IPS DF 6.9 (cell line): ENCODE data around the gene ADAM12.

Source experiments
- DNase-seq: peaks from one replicate; pipeline ENCODE4 v3.0.0-alpha.2; 2013; ENCODE audit warnings: low read depth, low spot score
- H3K27ac ChIP-seq: one replicate; pipeline ENCODE4 v1.5.1; 2013; ENCODE audit warnings: low read length, control low read depth
- H3K27me3 ChIP-seq: 2 replicates; pipeline ENCODE4 v1.6.1; 2013; ENCODE audit warnings: mild to moderate bottlenecking, low read length; ENCODE audit not compliant: control insufficient read depth, insufficient read depth
- H3K36me3 ChIP-seq: 2 replicates; pipeline ENCODE4 v1.6.1; 2013; ENCODE audit warnings: low read length; ENCODE audit not compliant: control insufficient read depth, insufficient read depth
- H3K4me1 ChIP-seq: 2 replicates; pipeline ENCODE4 v1.6.1; 2013; ENCODE audit warnings: low read length; ENCODE audit not compliant: control insufficient read depth, insufficient read depth
- H3K4me3 ChIP-seq: 2 replicates; pipeline ENCODE4 v1.5.1; 2013; ENCODE audit warnings: mild to moderate bottlenecking, low read length
- H3K9me3 ChIP-seq: 2 replicates; pipeline ENCODE4 v1.6.1; 2013; ENCODE audit warnings: low read length, inconsistent platforms; ENCODE audit not compliant: control insufficient read depth, insufficient read depth
- WGBS: extraction: QIAGEN DNeasy Blood & Tissue Kit; methylation state at CpG from one replicate; pipeline ENCODE4 v1.1.7; 2013; ENCODE audit warnings: mixed read lengths, missing lambda C conversion rate; ENCODE audit not compliant: insufficient read length, insufficient coverage; 5-methylcytosine and 5-hydroxymethylcytosine counted together

Gene ADAM12

GRCh38 chr10:126402721-126403695 lies 14.7 kb upstream of the ADAM12 start:
- no peak for DNase-seq
- H3K27me3 ChIP-seq: no peaks in the 10 kb centered on the region
- H3K27ac ChIP-seq: no peak overlapping the region
- peaks cover 3% of the 10 kb centered on the region for H3K4me1 ChIP-seq
- H3K36me3 ChIP-seq: no peaks in the 10 kb centered on the region
- no peaks in the 10 kb centered on the region for H3K9me3 ChIP-seq
- WGBS: no CpG with 5 or more reads among the region's 7 CpGs
- H3K4me3 ChIP-seq: no peak overlapping the region

GRCh38 chr10:126400641-126401040 lies 12.4 kb upstream of the ADAM12 start:
- Histone ChIP-seq H3K27ac (no peak overlapping the region), H3K9me3 (no peaks in the 10 kb centered on the region), H3K36me3 (no peaks in the 10 kb centered on the region), H3K27me3 (no peaks in the 10 kb centered on the region), H3K4me1 (peaks cover 3% of the 10 kb centered on the region), H3K4me3 (no peak overlapping the region)
- DNase-seq: no peak
- WGBS: no CpG with 5 or more reads among the region's 4 CpGs

GRCh38 chr10:126398924-126399323 lies 10.6 kb upstream of the ADAM12 start:
- H3K27ac ChIP-seq: no peak overlapping the region
- peaks cover 2% of the 10 kb centered on the region for H3K4me1 ChIP-seq
- H3K27me3 ChIP-seq: no peaks in the 10 kb centered on the region
- DNase-seq: no peak
- no peaks in the 10 kb centered on the region for H3K36me3 ChIP-seq
- no peaks in the 10 kb centered on the region for H3K9me3 ChIP-seq
- WGBS: no CpG with 5 or more reads among the region's 4 CpGs
- H3K4me3 ChIP-seq: no peak overlapping the region

- peaks cover 2% of the 10 kb centered on the region for H3K4me1 ChIP-seq
- H3K9me3 ChIP-seq: no peaks in the 10 kb centered on the region
- no peak for DNase-seq
- no peak overlapping the region for H3K4me3 ChIP-seq
- H3K27me3 ChIP-seq: no peaks in the 10 kb centered on the region
- no peak overlapping the region for H3K27ac ChIP-seq
- H3K36me3 ChIP-seq: no peaks in the 10 kb centered on the region
- WGBS: no CpG with 5 or more reads among the region's 3 CpGs
Observed at GRCh38 chr10:126398383-126398743, 10.1 kb upstream of the ADAM12 start.

- no peaks in the 10 kb centered on the region for H3K36me3 ChIP-seq
- no peak overlapping the region for H3K4me3 ChIP-seq
- no CpG with 5 or more reads among the region's 4 CpGs for WGBS
- DNase-seq: no peak
- H3K9me3 ChIP-seq: no peaks in the 10 kb centered on the region
- peaks cover 2% of the 10 kb centered on the region for H3K4me1 ChIP-seq
- H3K27me3 ChIP-seq: no peaks in the 10 kb centered on the region
- no peak overlapping the region for H3K27ac ChIP-seq
Observed at GRCh38 chr10:126397640-126398382, 9.5 kb upstream of the ADAM12 start.

GRCh38 chr10:126397156-126397555 lies 8.9 kb upstream of the ADAM12 start:
- Histone ChIP-seq H3K27me3 (no peaks in the 10 kb centered on the region), H3K36me3 (no peaks in the 10 kb centered on the region), H3K4me1 (peaks cover 2% of the 10 kb centered on the region), H3K27ac (no peak overlapping the region), H3K9me3 (no peaks in the 10 kb centered on the region), H3K4me3 (no peak overlapping the region)
- DNase-seq: no peak
- WGBS: no CpG with 5 or more reads among the region's 3 CpGs

- DNase-seq: no peak
- Histone ChIP-seq H3K4me1 (peaks cover 2% of the 10 kb centered on the region), H3K36me3 (no peaks in the 10 kb centered on the region), H3K27ac (no peak overlapping the region), H3K9me3 (no peaks in the 10 kb centered on the region), H3K27me3 (no peaks in the 10 kb centered on the region; the same call in 1 of the 2 replicates), H3K4me3 (no peak overlapping the region)
- WGBS: no CpG with 5 or more reads among the region's 2 CpGs
Observed at GRCh38 chr10:126394948-126395347, 6.7 kb upstream of the ADAM12 start.

- H3K4me1 ChIP-seq: peaks cover under 1% of the 10 kb centered on the region; the same call in 1 of the 2 replicates
- H3K36me3 ChIP-seq: no peaks in the 10 kb centered on the region; the same call in 1 of the 2 replicates
- no peak overlapping the region for H3K27ac ChIP-seq
- no CpG with 5 or more reads among the region's 4 CpGs for WGBS
- peaks cover 14% of the 10 kb centered on the region; the same call in 1 of the 2 replicates for H3K27me3 ChIP-seq
- H3K9me3 ChIP-seq: no peaks in the 10 kb centered on the region
- H3K4me3 ChIP-seq: no peak overlapping the region
- DNase-seq: no peak
Observed at GRCh38 chr10:126393076-126393475, 4.8 kb upstream of the ADAM12 start.

- Histone ChIP-seq H3K36me3 (no peaks in the 10 kb centered on the region; the same call in 1 of the 2 replicates), H3K4me1 (no peaks in the 10 kb centered on the region), H3K9me3 (no peaks in the 10 kb centered on the region), H3K4me3 (no peak overlapping the region), H3K27me3 (peaks cover 16% of the 10 kb centered on the region; the same call in 1 of the 2 replicates), H3K27ac (no peak overlapping the region)
- no CpG with 5 or more reads among the region's 8 CpGs for WGBS
- no peak for DNase-seq
Observed at GRCh38 chr10:126392469-126392868, 4.2 kb upstream of the ADAM12 start.

GRCh38 chr10:126392068-126392467 lies 3.8 kb upstream of the ADAM12 start:
- DNase-seq: no peak
- H3K27me3 ChIP-seq: peaks cover 20% of the 10 kb centered on the region; the same call in 1 of the 2 replicates
- no peaks in the 10 kb centered on the region for H3K4me1 ChIP-seq
- no peaks in the 10 kb centered on the region; the same call in 1 of the 2 replicates for H3K36me3 ChIP-seq
- WGBS: no CpG with 5 or more reads among the region's 6 CpGs
- H3K4me3 ChIP-seq: no peak overlapping the region
- H3K27ac ChIP-seq: no peak overlapping the region
- H3K9me3 ChIP-seq: no peaks in the 10 kb centered on the region
